Spleen (tissue), 11 donors: ENCODE measurements around the gene RPP25L. TPM values are rescaled to one million over a fixed set of nuclear protein-coding genes. Genes with fewer than 3 reads are reported as not detected.

ENCODE experiments used
- DNase-seq: peaks from one replicate; pipeline ENCODE4 v3.0.0-alpha.2; 2020
- H3K27ac ChIP-seq, 8 donors: fragments of 200-600 bp; sonication (generic) in 7 of 8; 1 replicate in 4 of 8; 2 replicates in 4 of 8; pipeline versions ENCODE4 v1.5.0 to v1.8.0; 2016 to 2021; ENCODE audit warnings: inconsistent platforms in 4 of 8, mild to moderate bottlenecking in 4 of 8, moderate library complexity in 1 of 8
- H3K27me3 ChIP-seq, 7 donors: fragments of 200-600 bp; sonication (generic) in 6 of 7; replicated peaks in 1 of 7; 1 replicate in 4 of 7; 2 replicates in 3 of 7; pipeline versions ENCODE4 v1.5.0 to v1.8.0; 2016 to 2021; ENCODE audit warnings: inconsistent platforms in 3 of 7, mild to moderate bottlenecking in 1 of 7
- H3K36me3 ChIP-seq, 6 donors: fragments of 200-600 bp; sonication (generic) in 5 of 6; 1 replicate in 4 of 6; 2 replicates in 2 of 6; pipeline versions ENCODE4 v1.5.0 to v1.8.0; 2016 to 2021; ENCODE audit warnings: inconsistent platforms in 2 of 6
- H3K4me1 ChIP-seq, 6 donors: fragments of 200-600 bp; sonication (generic) in 5 of 6; 1 replicate in 3 of 6; 2 replicates in 3 of 6; pipeline versions ENCODE4 v1.5.0 to v1.8.0; 2016 to 2021; ENCODE audit warnings: inconsistent platforms in 3 of 6
- H3K4me3 ChIP-seq, 8 donors: fragments of 200-600 bp; sonication (generic) in 7 of 8; 1 replicate in 4 of 8; 2 replicates in 4 of 8; pipeline versions ENCODE4 v1.5.0 to v1.8.0; 2016 to 2021; ENCODE audit warnings: inconsistent platforms in 4 of 8, mild to moderate bottlenecking in 4 of 8, moderate library complexity in 2 of 8
- H3K9me3 ChIP-seq, 8 donors: fragments of 200-600 bp; sonication (generic) in 7 of 8; 1 replicate in 4 of 8; 2 replicates in 4 of 8; pipeline versions ENCODE4 v1.5.0 to v1.8.0; 2016 to 2021; ENCODE audit warnings: inconsistent platforms in 4 of 8
- CTCF ChIP-seq, 11 experiments: fragments of 200-600 bp in 7 of 11; fragments of 450-650 bp in 4 of 11; sonication (generic) in 4 of 11; IDR thresholded peaks in 8 of 11; conservative IDR thresholded peaks in 3 of 11; 1 replicate in 7 of 11; 2 replicates in 4 of 11; pipeline versions ENCODE4 v1.4.0 to v1.8.0; 2016 to 2021; ENCODE audit warnings: antibody characterized with exemption in 11 of 11, inconsistent platforms in 4 of 11, mild to moderate bottlenecking in 1 of 11
- POLR2A ChIP-seq, 3 donors: fragments of 450-650 bp; IDR thresholded peaks; one replicate each; pipeline ENCODE4 v1.5.1; 2017; ENCODE audit warnings: antibody characterized with exemption in 3 of 3, mild to moderate bottlenecking in 1 of 3
- POLR2AphosphoS5 ChIP-seq, 3 donors: sonication (generic); formaldehyde crosslinking; IDR thresholded peaks; one replicate each; pipeline ENCODE4 v1.5.1; 2017; ENCODE audit warnings: antibody characterized with exemption in 3 of 3
- WGBS, 5 donors: extraction: QIAGEN DNeasy Blood & Tissue Kit in 3 of 5; methylation state at CpG; one replicate each; pipeline versions ENCODE4 v1.1.5 to v1.1.7; 2013 to 2018; 5-methylcytosine and 5-hydroxymethylcytosine counted together
- intact Hi-C: fragments of 100-400 bp; cut with DNase I; formaldehyde crosslinking; loops from one replicate; pipeline ENCODE4 v1.15.0; 2023; ENCODE audit warnings: low total_unique reads
- polyA plus RNA-seq, 3 donors: library from polyadenylated mRNA; stranded (reverse); fragments of 200-250 nt; gene quantifications; one replicate each; pipeline ENCODE4 v1.2.1, GENCODE V29; 2013
- total RNA-seq, 7 donors: library from RNA; depleted of rRNA in 3 of 7; stranded (reverse); fragments of >200 nt in 3 of 7; fragmentation: NEBNext Ultra II Directional in 4 of 7; extraction: Animal tissue kit (Norgen Biotek cat#: 25700) in 4 of 7; gene quantifications; one replicate each; pipeline versions ENCODE4 v1.1.0 to v1.2.1, GENCODE V29; 2016 to 2021
- donor health status: healthy with polysubstance abuse.
- donor health status: DM: no; HTN: no; CAD: no; lungs with moderate emphysema.
- donor health status: DM: no; HTN: no; CAD: no.
- donor health status: Bipolar disorder and iron deficiency.
- donor health status: healthy.
- donor health status: DM: no; HTN: no; CAD: no.
- donor health status: DM: yes; HTN: yes; CAD: no.

The RPP25L gene
- total and polyA plus RNA-seq, 10 donors = 16.8 to 54.1 (median 26.8) TPM

GRCh38 chr9:34628656-34629490 is 17.0 kb upstream of the RPP25L start, which contains the start of gene ARID3C:
TSS of gene ARID3C (minus strand) at chr9:34629066. CDS start at chr9:34628014, 1,052 bp downstream.
- Histone ChIP-seq H3K27me3 (peaks cover 10 to 72% (median 64%) of the 10 kb centered on the region in 7 donors), H3K9me3 (no peaks in the 10 kb centered on the region), H3K36me3 (no peaks in the 10 kb centered on the region), H3K4me1 (peaks cover 0 to 37% (median 25%) of the 10 kb centered on the region in 6 donors), H3K27ac (no peak within 1 kb of the TSS), H3K4me3 (peak within 1 kb of the TSS; percentile 5 to 64 (median 40))
- intact Hi-C loops = no loop called here
- WGBS, 5 donors = 0 to 3% (median 1%) methylated on average over 31 to 69 of the region's 69 CpGs
- TF ChIP-seq CTCF (IDR thresholded peaks at IDR 0.05 in 8 of 11, conservative IDR thresholded peaks at IDR 0.05 in 3 of 11) (no peak), POLR2A (IDR thresholded peaks at IDR 0.05) (no peak), POLR2AphosphoS5 (IDR thresholded peaks at IDR 0.05) (no peak)
- no peak for DNase-seq

GRCh38 chr9:34627716-34628655 is 16.1 kb upstream of the RPP25L start:
- intact Hi-C loops = no loop called here
- 34 to 50% (median 43%) methylated on average over 17 to 20 of the region's 20 CpGs for WGBS, 5 donors
- Histone ChIP-seq H3K27ac (no peak overlapping the region), H3K36me3 (no peaks in the 10 kb centered on the region), H3K27me3 (peaks cover 16 to 81% (median 73%) of the 10 kb centered on the region in 7 donors), H3K4me3 (peak overlapping the region in 6 of 8 donors; percentile 26 to 64 (median 44)), H3K9me3 (no peaks in the 10 kb centered on the region), H3K4me1 (peaks cover 0 to 43% (median 31%) of the 10 kb centered on the region in 6 donors)
- TF ChIP-seq POLR2A (IDR thresholded peaks at IDR 0.05) = no peak
- no peak for TF ChIP-seq CTCF (IDR thresholded peaks at IDR 0.05 in 8 of 11, conservative IDR thresholded peaks at IDR 0.05 in 3 of 11)
- TF ChIP-seq POLR2AphosphoS5 (IDR thresholded peaks at IDR 0.05) = no peak
- no peak for DNase-seq

GRCh38 chr9:34625186-34625486 is 13.2 kb upstream of the RPP25L start:
- no peak for TF ChIP-seq CTCF (IDR thresholded peaks at IDR 0.05 in 8 of 11, conservative IDR thresholded peaks at IDR 0.05 in 3 of 11)
- TF ChIP-seq POLR2AphosphoS5 (IDR thresholded peaks at IDR 0.05) = no peak
- no peak for TF ChIP-seq POLR2A (IDR thresholded peaks at IDR 0.05)
- no peak overlapping the region for H3K4me3 ChIP-seq
- 54 to 80% (median 69%) methylated on average over 3 of the region's 3 CpGs for WGBS, 5 donors
- DNase-seq = no peak
- H3K27ac ChIP-seq = no peak overlapping the region
- H3K4me1 ChIP-seq = peaks cover 0 to 52% (median 37%) of the 10 kb centered on the region in 6 donors
- intact Hi-C loops = no loop called here
- peaks cover 17 to 88% (median 81%) of the 10 kb centered on the region in 7 donors for H3K27me3 ChIP-seq
- no peaks in the 10 kb centered on the region for H3K9me3 ChIP-seq
- no peaks in the 10 kb centered on the region for H3K36me3 ChIP-seq
